Neural cell (in vitro differentiated cells): ENCODE measurements around the gene TBL1XR1. TPM values are rescaled to one million over a fixed set of nuclear protein-coding genes. Genes with fewer than 3 reads are reported as not detected.

ENCODE experiments used
- H2AFZ ChIP-seq: fragments of 200-600, 300-800 bp; sonication (generic), shearing (Covaris generic); 2 replicates; pipeline ENCODE4 v1.6.0; 2014; ENCODE audit warnings: low read depth, mild to moderate bottlenecking, antibody characterized with exemption, low read length, moderate library complexity
- H3F3A ChIP-seq: fragments of 200-600 bp; shearing (Covaris generic); 2 replicates; pipeline ENCODE4 v1.6.1; 2016; ENCODE audit warnings: mild to moderate bottlenecking, moderate library complexity, mixed read lengths, antibody characterized with exemption, low read length; ENCODE audit not compliant: insufficient read depth, poor library complexity, severe bottlenecking
- H3K27ac ChIP-seq: fragments of 200-600, 300-800 bp; sonication (generic), shearing (Covaris generic); 2 replicates; pipeline ENCODE4 v1.5.1; 2014; ENCODE audit warnings: mild to moderate bottlenecking, low read length, moderate library complexity
- H3K27me3 ChIP-seq: fragments of 300-800, 200-600 bp; sonication (generic), shearing (Covaris generic); 2 replicates; pipeline ENCODE4 v1.6.0; 2014; ENCODE audit warnings: mild to moderate bottlenecking, low read depth, low read length, moderate library complexity; ENCODE audit not compliant: insufficient read depth
- H3K36me3 ChIP-seq: fragments of 300-800, 200-600 bp; sonication (generic), shearing (Covaris generic); 2 replicates; pipeline ENCODE4 v1.5.1; 2014; ENCODE audit warnings: mild to moderate bottlenecking, antibody characterized with exemption, low read length, moderate library complexity; ENCODE audit not compliant: insufficient read depth
- H3K4me2 ChIP-seq: fragments of 300-800, 200-600 bp; sonication (generic), shearing (Covaris generic); 2 replicates; pipeline ENCODE4 v1.6.0; 2014; ENCODE audit warnings: mild to moderate bottlenecking, low read length
- H3K4me3 ChIP-seq: fragments of 300-800, 200-600 bp; sonication (generic), shearing (Covaris generic); 2 replicates; pipeline ENCODE4 v1.5.1; 2014; ENCODE audit warnings: mild to moderate bottlenecking, low read length, moderate library complexity
- H3K79me2 ChIP-seq: fragments of 200-600 bp; shearing (Covaris generic); replicated peaks from 2 replicates; pipeline ENCODE4 v1.6.0; 2014; ENCODE audit warnings: mild to moderate bottlenecking, low read length, moderate library complexity; ENCODE audit not compliant: insufficient read depth
- H3K9ac ChIP-seq: fragments of 300-800, 200-600 bp; sonication (generic), shearing (Covaris generic); 2 replicates; pipeline ENCODE4 v1.6.1; 2016; ENCODE audit warnings: mild to moderate bottlenecking, low read length, mixed read lengths
- H3K9me2 ChIP-seq: fragments of 200-600 bp; shearing (Covaris generic); 2 replicates; pipeline ENCODE4 v1.6.1; 2016; ENCODE audit warnings: mild to moderate bottlenecking, low read length, mixed read lengths; ENCODE audit not compliant: insufficient read depth
- H3K9me3 ChIP-seq: fragments of 200-600, 300-800 bp; sonication (generic), shearing (Covaris generic); 2 replicates; pipeline ENCODE4 v1.6.1; 2016; ENCODE audit warnings: mild to moderate bottlenecking, mixed run types, low read length, moderate library complexity, mixed read lengths
- H4K20me1 ChIP-seq: fragments of 200-600 bp; shearing (Covaris generic); 2 replicates; pipeline ENCODE4 v1.6.1; 2016; ENCODE audit warnings: mild to moderate bottlenecking, mixed run types; ENCODE audit not compliant: insufficient read depth
- EP300 ChIP-seq: fragments of 450-650 bp; conservative IDR thresholded peaks from 2 replicates; pipeline ENCODE4 v1.6.1; 2014; ENCODE audit warnings: antibody characterized with exemption, mild to moderate bottlenecking, moderate library complexity; ENCODE audit not compliant: poor library complexity, severe bottlenecking
- EZH2 ChIP-seq: fragments of 200-600, 300-800 bp; shearing (Covaris generic), sonication (generic); IDR thresholded peaks from 2 replicates; pipeline ENCODE4 v1.6.1; 2014; ENCODE audit warnings: antibody characterized with exemption, low read length, borderline replicate concordance, mild to moderate bottlenecking; ENCODE audit not compliant: insufficient read depth, poor library complexity, severe bottlenecking
- MXI1 ChIP-seq: fragments of 450-650 bp; conservative IDR thresholded peaks from 2 replicates; pipeline ENCODE4 v1.6.1; 2014; ENCODE audit warnings: antibody characterized with exemption, mild to moderate bottlenecking; ENCODE audit not compliant: poor library complexity, severe bottlenecking
- POLR2AphosphoS5 ChIP-seq: IDR thresholded peaks from 2 replicates; pipeline ENCODE4 v1.6.1; 2012
- RAD21 ChIP-seq: fragments of 450-650 bp; conservative IDR thresholded peaks from 2 replicates; pipeline ENCODE4 v1.6.1; 2014; ENCODE audit warnings: antibody characterized with exemption, mild to moderate bottlenecking, moderate library complexity
- SMC3 ChIP-seq: fragments of 450-650 bp; conservative IDR thresholded peaks from 2 replicates; pipeline ENCODE4 v1.6.1; 2014; ENCODE audit warnings: antibody characterized with exemption, mild to moderate bottlenecking, moderate library complexity; ENCODE audit not compliant: poor library complexity
- TAF1 ChIP-seq: IDR thresholded peaks from 2 replicates; pipeline ENCODE4 v1.6.1; 2012; ENCODE audit warnings: low read depth
- polyA plus RNA-seq: library from polyadenylated mRNA; depleted of rRNA; stranded (reverse); fragments of >200 nt; gene quantifications from 2 replicates; pipeline ENCODE4 v1.2.3, GENCODE V29; 2014
- TF ChIP-seq, protein P1 (sequence below): fragments of 450-650 bp; IDR thresholded peaks from 2 replicates; pipeline ENCODE4 v1.5.1; 2014; ENCODE audit warnings: antibody characterized with exemption, mild to moderate bottlenecking, moderate library complexity; ENCODE audit not compliant: poor library complexity, severe bottlenecking
- TF ChIP-seq, protein P2 (sequence below): IDR thresholded peaks from 2 replicates; pipeline ENCODE4 v1.6.1; 2012; ENCODE audit warnings: borderline replicate concordance

The TBL1XR1 gene
- polyA plus RNA-seq, 1 donor from 2014 or later: 96.3 TPM

DNA sequence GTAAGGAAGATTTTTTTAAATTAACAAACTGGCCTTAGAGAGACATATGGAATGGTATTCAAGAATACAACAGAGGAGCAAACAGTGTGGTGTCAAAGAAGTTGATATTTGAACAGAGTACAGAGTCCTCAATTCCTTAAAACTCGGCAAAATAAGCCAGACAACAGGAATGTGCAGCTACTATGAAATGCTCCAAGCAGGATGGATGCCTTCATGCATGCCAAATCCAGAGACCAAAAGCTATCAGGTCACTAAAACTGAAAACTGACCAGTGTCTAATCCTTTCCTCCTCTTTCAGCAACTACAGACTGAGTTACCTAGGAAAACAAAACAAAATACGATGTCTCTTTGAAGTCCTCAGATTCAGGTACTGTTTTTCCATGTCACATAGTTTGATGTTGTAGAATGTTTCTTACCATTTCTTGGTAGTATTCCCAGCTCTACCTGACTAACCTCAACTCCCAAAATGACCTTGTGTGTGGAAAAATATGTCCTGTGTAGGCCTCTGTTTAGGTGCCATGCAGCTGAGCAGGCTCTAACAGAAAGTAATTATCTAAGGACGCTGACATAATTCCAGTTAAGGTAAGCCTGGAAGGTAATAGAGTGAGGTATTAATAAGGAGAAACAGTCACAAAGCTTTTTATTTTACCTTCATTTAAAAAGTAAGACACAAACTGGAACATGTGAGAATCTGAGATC lies 46.9 kb downstream of the TBL1XR1 start:
- Histone ChIP-seq H3K9ac (no peak overlapping the region), H3K4me3 (no peak overlapping the region), H3K4me2 (no peak overlapping the region), H3K27me3 (no peaks in the 10 kb centered on the region), H3K9me2 (no peaks in the 10 kb centered on the region), H3K27ac (no peak overlapping the region), H3K36me3 (no peaks in the 10 kb centered on the region), H2AFZ (no peak overlapping the region), H3K79me2 (peaks cover 84% of the 10 kb centered on the region), H3K9me3 (no peaks in the 10 kb centered on the region), H4K20me1 (no peaks in the 10 kb centered on the region), H3F3A (no peaks in the 10 kb centered on the region)
- no peak for TF ChIP-seq RAD21
- TF ChIP-seq MXI1: no peak
- TF ChIP-seq, protein P1, sequence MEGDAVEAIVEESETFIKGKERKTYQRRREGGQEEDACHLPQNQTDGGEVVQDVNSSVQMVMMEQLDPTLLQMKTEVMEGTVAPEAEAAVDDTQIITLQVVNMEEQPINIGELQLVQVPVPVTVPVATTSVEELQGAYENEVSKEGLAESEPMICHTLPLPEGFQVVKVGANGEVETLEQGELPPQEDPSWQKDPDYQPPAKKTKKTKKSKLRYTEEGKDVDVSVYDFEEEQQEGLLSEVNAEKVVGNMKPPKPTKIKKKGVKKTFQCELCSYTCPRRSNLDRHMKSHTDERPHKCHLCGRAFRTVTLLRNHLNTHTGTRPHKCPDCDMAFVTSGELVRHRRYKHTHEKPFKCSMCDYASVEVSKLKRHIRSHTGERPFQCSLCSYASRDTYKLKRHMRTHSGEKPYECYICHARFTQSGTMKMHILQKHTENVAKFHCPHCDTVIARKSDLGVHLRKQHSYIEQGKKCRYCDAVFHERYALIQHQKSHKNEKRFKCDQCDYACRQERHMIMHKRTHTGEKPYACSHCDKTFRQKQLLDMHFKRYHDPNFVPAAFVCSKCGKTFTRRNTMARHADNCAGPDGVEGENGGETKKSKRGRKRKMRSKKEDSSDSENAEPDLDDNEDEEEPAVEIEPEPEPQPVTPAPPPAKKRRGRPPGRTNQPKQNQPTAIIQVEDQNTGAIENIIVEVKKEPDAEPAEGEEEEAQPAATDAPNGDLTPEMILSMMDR: no peak
- TF ChIP-seq, protein P2, sequence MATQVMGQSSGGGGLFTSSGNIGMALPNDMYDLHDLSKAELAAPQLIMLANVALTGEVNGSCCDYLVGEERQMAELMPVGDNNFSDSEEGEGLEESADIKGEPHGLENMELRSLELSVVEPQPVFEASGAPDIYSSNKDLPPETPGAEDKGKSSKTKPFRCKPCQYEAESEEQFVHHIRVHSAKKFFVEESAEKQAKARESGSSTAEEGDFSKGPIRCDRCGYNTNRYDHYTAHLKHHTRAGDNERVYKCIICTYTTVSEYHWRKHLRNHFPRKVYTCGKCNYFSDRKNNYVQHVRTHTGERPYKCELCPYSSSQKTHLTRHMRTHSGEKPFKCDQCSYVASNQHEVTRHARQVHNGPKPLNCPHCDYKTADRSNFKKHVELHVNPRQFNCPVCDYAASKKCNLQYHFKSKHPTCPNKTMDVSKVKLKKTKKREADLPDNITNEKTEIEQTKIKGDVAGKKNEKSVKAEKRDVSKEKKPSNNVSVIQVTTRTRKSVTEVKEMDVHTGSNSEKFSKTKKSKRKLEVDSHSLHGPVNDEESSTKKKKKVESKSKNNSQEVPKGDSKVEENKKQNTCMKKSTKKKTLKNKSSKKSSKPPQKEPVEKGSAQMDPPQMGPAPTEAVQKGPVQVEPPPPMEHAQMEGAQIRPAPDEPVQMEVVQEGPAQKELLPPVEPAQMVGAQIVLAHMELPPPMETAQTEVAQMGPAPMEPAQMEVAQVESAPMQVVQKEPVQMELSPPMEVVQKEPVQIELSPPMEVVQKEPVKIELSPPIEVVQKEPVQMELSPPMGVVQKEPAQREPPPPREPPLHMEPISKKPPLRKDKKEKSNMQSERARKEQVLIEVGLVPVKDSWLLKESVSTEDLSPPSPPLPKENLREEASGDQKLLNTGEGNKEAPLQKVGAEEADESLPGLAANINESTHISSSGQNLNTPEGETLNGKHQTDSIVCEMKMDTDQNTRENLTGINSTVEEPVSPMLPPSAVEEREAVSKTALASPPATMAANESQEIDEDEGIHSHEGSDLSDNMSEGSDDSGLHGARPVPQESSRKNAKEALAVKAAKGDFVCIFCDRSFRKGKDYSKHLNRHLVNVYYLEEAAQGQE: no peak
- TF ChIP-seq EP300: no peak
- no peak for TF ChIP-seq EZH2
- TF ChIP-seq TAF1: no peak
- TF ChIP-seq SMC3: no peak
- no peak for TF ChIP-seq POLR2AphosphoS5

DNA sequence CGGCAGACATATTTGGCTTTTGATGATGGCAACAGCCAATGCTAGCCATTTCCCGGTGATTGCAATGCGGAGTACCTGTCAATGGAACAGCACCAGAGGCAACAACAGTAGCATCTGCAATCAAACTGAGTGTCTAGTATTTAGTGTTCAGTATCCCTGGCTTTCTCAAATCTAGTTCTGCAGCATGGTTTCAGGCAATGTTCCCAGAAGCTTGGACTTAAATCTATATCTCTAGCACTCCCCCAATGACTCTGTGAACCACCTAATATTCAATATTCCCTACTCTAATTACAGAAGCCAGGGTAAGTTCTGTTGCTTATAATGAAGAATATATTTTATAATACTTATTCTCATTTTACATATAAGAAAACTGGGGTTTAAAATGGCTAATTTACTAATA lies 48.2 kb downstream of the TBL1XR1 start:
- H3K4me3 ChIP-seq: no peak overlapping the region
- H3K27ac ChIP-seq: no peak overlapping the region
- no peaks in the 10 kb centered on the region for H4K20me1 ChIP-seq
- H3K27me3 ChIP-seq: no peaks in the 10 kb centered on the region
- no peaks in the 10 kb centered on the region for H3K9me3 ChIP-seq
- no peaks in the 10 kb centered on the region for H3K36me3 ChIP-seq
- no peaks in the 10 kb centered on the region for H3K9me2 ChIP-seq
- H3F3A ChIP-seq: no peaks in the 10 kb centered on the region
- H3K9ac ChIP-seq: no peak overlapping the region
- no peak overlapping the region for H3K4me2 ChIP-seq
- H2AFZ ChIP-seq: no peak overlapping the region
- TF ChIP-seq, protein P2: no peak
- no peak for TF ChIP-seq RAD21
- TF ChIP-seq SMC3: no peak
- H3K79me2 ChIP-seq: peaks cover 82% of the 10 kb centered on the region
